GM23338 (cell line): ENCODE measurements around the gene VMAC. TPM values are rescaled to one million over a fixed set of nuclear protein-coding genes. Genes with fewer than 3 reads are reported as not detected.

Source experiments
- CREB1 ChIP-seq: fragments of 250-450 bp; sonication (Bioruptor Pico); IDR thresholded peaks from 2 replicates; pipeline ENCODE4 v1.5.0; 2020; ENCODE audit warnings: low read depth, mild to moderate bottlenecking, moderate library complexity
- EZH2phosphoT487 ChIP-seq: fragments of 200-600 bp; sonication (generic); IDR thresholded peaks from one replicate; pipeline ENCODE4 v1.8.1; 2018; ENCODE audit warnings: antibody characterized with exemption; ENCODE audit not compliant: unreplicated experiment
- POLR2AphosphoS5 ChIP-seq: IDR thresholded peaks from 2 replicates; pipeline ENCODE4 v1.6.1; 2016; ENCODE audit warnings: antibody characterized with exemption, low read depth
- REST ChIP-seq: IDR thresholded peaks from one replicate; pipeline ENCODE4 v1.6.1; 2018; ENCODE audit warnings: antibody characterized with exemption; ENCODE audit not compliant: unreplicated experiment
- STAT1 ChIP-seq: IDR thresholded peaks from one replicate; pipeline ENCODE4 v1.6.1; 2016; ENCODE audit warnings: antibody characterized with exemption; ENCODE audit not compliant: unreplicated experiment
- ZNF462 ChIP-seq: fragments of 250-450 bp; sonication (Bioruptor Pico); IDR thresholded peaks from 2 replicates; pipeline ENCODE4 v1.5.0; 2020; ENCODE audit warnings: mild to moderate bottlenecking, moderate library complexity
- polyA plus RNA-seq: library from polyadenylated mRNA; unstranded; fragments of >200 nt; fragmentation: Nextera tagmentation; extraction: Ambion mirVana; gene quantifications from 2 replicates; pipeline ENCODE4 v1.2.1, GENCODE V29; 2016
- total RNA-seq: library from RNA; depleted of rRNA; stranded (reverse); fragments of >200 nt; shearing (Covaris generic); gene quantifications from 2 replicates; pipeline ENCODE4 v1.2.3, GENCODE V29; 2014; rRNA removed
- TF ChIP-seq, protein P1 (sequence below), 2 experiments: fragments of 200-600 bp in 1 of 2; sonication (generic) in 1 of 2; conservative IDR thresholded peaks; 2 replicates each; pipeline versions ENCODE4 v1.5.1 to v1.6.1; 2016 to 2017; ENCODE audit warnings: antibody characterized with exemption in 2 of 2, low read depth in 2 of 2, mild to moderate bottlenecking in 2 of 2, moderate library complexity in 1 of 2

VMAC gene
- total and polyA plus RNA-seq, 2 experiments from 2014 or later: 0.79 to 3.7 TPM

GRCh38 chr19:5959260-5960004 lies 54.8 kb downstream of the VMAC start (continued):
- no peak for TF ChIP-seq ZNF462 (CRISPR knock-in tag)
- TF ChIP-seq CREB1: no peak
- TF ChIP-seq REST: no peak
- no peak for TF ChIP-seq EZH2phosphoT487
- TF ChIP-seq, protein P1, sequence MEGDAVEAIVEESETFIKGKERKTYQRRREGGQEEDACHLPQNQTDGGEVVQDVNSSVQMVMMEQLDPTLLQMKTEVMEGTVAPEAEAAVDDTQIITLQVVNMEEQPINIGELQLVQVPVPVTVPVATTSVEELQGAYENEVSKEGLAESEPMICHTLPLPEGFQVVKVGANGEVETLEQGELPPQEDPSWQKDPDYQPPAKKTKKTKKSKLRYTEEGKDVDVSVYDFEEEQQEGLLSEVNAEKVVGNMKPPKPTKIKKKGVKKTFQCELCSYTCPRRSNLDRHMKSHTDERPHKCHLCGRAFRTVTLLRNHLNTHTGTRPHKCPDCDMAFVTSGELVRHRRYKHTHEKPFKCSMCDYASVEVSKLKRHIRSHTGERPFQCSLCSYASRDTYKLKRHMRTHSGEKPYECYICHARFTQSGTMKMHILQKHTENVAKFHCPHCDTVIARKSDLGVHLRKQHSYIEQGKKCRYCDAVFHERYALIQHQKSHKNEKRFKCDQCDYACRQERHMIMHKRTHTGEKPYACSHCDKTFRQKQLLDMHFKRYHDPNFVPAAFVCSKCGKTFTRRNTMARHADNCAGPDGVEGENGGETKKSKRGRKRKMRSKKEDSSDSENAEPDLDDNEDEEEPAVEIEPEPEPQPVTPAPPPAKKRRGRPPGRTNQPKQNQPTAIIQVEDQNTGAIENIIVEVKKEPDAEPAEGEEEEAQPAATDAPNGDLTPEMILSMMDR (conservative IDR thresholded peaks at IDR 0.05; ENCODE audit: low read depth in 2 of 2): no peak
- TF ChIP-seq STAT1: no peak
- no peak for TF ChIP-seq POLR2AphosphoS5

Other genes with a start within 250 kb of the VMAC start
- 9.1 and 15.5 TPM in 2 replicates for gene MICOS13, start 224.4 kb upstream of the VMAC start, total RNA-seq
- 54.6 and 63.8 TPM in 2 replicates for gene MICOS13, start 224.4 kb upstream of the VMAC start, polyA plus RNA-seq
- gene HSD11B1L, start 223.8 kb upstream of the VMAC start, total RNA-seq: 12.9 and 14.6 TPM in 2 replicates
- 17.8 and 18.4 TPM in 2 replicates for gene HSD11B1L, start 223.8 kb upstream of the VMAC start, polyA plus RNA-seq
- 575 and 895 TPM in 2 replicates for gene RPL36, start 214.6 kb upstream of the VMAC start, total RNA-seq
- 3,204 and 3,480 TPM in 2 replicates for gene RPL36, start 214.6 kb upstream of the VMAC start, polyA plus RNA-seq
- gene LONP1, start 184.7 kb upstream of the VMAC start, total RNA-seq: 123 and 137 TPM in 2 replicates
- 64.5 and 68.6 TPM in 2 replicates for gene LONP1, start 184.7 kb upstream of the VMAC start, polyA plus RNA-seq
- 0.17 TPM in 1 of 2 replicates, not detected in the other for gene CATSPERD, start 184.2 kb upstream of the VMAC start, total RNA-seq
- 0.56 TPM in 1 of 2 replicates, not detected in the other for gene CATSPERD, start 184.2 kb upstream of the VMAC start, polyA plus RNA-seq
- gene PRR22, start 120.1 kb upstream of the VMAC start, total RNA-seq: 1.0 and 1.6 TPM in 2 replicates
- gene PRR22, start 120.1 kb upstream of the VMAC start, polyA plus RNA-seq: 1.2 TPM in 2 replicates
- gene DUS3L, start 113.7 kb upstream of the VMAC start, total RNA-seq: 42.7 and 53.0 TPM in 2 replicates
- 24.5 and 26.2 TPM in 2 replicates for gene DUS3L, start 113.7 kb upstream of the VMAC start, polyA plus RNA-seq
- 4.0 and 5.9 TPM in 2 replicates for gene NRTN, start 99.8 kb upstream of the VMAC start, total RNA-seq
- 5.5 and 5.8 TPM in 2 replicates for gene NRTN, start 99.8 kb upstream of the VMAC start, polyA plus RNA-seq
- gene FUT6, start 65.2 kb upstream of the VMAC start, total RNA-seq: not detected in 2 replicates
- gene FUT6, start 65.2 kb upstream of the VMAC start, polyA plus RNA-seq: not detected in 2 replicates
- gene FUT3, start 53.4 kb upstream of the VMAC start, total RNA-seq: not detected in 2 replicates
- 0.45 TPM in 1 of 2 replicates, not detected in the other for gene FUT3, start 53.4 kb upstream of the VMAC start, polyA plus RNA-seq
- not detected in 2 replicates for gene FUT5, start 34.3 kb upstream of the VMAC start, total RNA-seq
- 0.10 TPM in 1 of 2 replicates, not detected in the other for gene FUT5, start 34.3 kb upstream of the VMAC start, polyA plus RNA-seq
- gene NDUFA11, start 1.1 kb upstream of the VMAC start, total RNA-seq: 171 and 187 TPM in 2 replicates
- gene NDUFA11, start 1.1 kb upstream of the VMAC start, polyA plus RNA-seq: 523 and 558 TPM in 2 replicates
- gene CAPS, start 9.4 kb downstream of the VMAC start, total RNA-seq: 0.74 and 3.2 TPM in 2 replicates
- 1.5 and 2.5 TPM in 2 replicates for gene CAPS, start 9.4 kb downstream of the VMAC start, polyA plus RNA-seq
- 98.3 and 105 TPM in 2 replicates for gene RANBP3, start 73.3 kb downstream of the VMAC start, total RNA-seq
- 40.2 and 41.2 TPM in 2 replicates for gene RANBP3, start 73.3 kb downstream of the VMAC start, polyA plus RNA-seq
- gene RFX2, start 205.6 kb downstream of the VMAC start, total RNA-seq: 4.6 and 5.2 TPM in 2 replicates
- gene RFX2, start 205.6 kb downstream of the VMAC start, polyA plus RNA-seq: 11.5 and 13.0 TPM in 2 replicates
- not detected in 2 replicates for gene ACSBG2, start 230.8 kb downstream of the VMAC start, total RNA-seq
- not detected in 2 replicates for gene ACSBG2, start 230.8 kb downstream of the VMAC start, polyA plus RNA-seq